Measurements from ENCODE around the gene PPP2R2D.

The PPP2R2D gene

DNA sequence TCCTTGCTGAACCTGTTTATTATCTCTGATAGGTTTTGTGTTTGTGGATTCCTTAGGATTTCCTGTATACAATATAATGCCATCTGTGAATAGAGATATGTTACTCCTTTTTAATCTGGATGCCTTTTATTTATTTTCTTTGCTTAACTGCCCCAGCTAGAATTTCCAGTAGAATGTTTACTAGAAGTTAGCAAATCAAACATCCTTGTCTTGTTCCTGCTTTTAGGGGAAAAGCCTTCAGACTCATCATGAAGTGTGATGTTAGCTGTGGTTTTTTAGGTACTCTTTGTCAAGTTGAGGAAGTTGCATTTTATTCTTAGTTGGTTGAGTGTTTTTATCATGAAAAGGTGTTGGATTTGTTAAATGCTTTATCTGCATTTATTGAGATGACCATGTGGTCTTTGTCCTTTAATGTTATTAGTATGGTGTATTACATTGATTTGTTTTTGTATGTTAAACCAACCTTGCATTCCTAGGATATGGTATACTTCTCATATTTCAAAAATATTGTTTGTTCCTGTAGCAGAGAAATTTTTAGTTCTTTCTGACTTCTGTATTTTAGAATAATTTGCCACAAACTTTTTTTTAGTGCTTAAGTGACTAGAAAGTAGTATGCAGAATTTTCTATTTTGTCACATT is 24.3 kb downstream of the PPP2R2D start:
- no peak overlapping the region for H3K4me3 Mint-ChIP-seq
- H3K27ac Mint-ChIP-seq = peak overlapping the region; percentile 35
- peaks cover 87% of the 10 kb centered on the region for H3K4me1 Mint-ChIP-seq
- no peaks in the 10 kb centered on the region for H3K27me3 Mint-ChIP-seq
- H3K36me3 Mint-ChIP-seq = peaks cover 34% of the 10 kb centered on the region
- no peaks in the 10 kb centered on the region for H3K9me3 Mint-ChIP-seq

DNA sequence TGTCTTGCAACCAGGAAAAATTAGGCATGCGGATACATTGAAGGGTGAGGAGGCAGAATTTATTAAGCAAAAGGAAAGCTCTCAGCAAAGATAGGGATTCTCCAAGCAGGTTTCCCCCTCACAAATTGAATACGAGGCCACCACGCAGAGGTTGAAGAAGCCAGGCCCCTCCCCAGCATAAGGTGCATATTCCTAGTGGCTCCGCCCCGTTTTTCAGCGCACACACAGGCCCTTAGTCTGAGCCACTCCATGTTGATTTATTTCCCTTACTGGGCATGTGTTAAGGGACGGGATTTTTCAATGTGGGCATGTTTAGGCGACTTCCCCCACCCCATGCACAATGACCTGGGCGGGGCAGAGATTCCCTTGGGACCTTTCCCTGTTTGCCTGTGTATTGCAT is 24.9 kb downstream of the PPP2R2D start:
- no peak overlapping the region for H3K4me3 Mint-ChIP-seq
- H3K27ac Mint-ChIP-seq = peak overlapping the region; percentile 12
- H3K27me3 Mint-ChIP-seq = no peaks in the 10 kb centered on the region
- H3K36me3 Mint-ChIP-seq = peaks cover 31% of the 10 kb centered on the region
- H3K9me3 Mint-ChIP-seq = no peaks in the 10 kb centered on the region
- H3K4me1 Mint-ChIP-seq = peaks cover 87% of the 10 kb centered on the region

DNA sequence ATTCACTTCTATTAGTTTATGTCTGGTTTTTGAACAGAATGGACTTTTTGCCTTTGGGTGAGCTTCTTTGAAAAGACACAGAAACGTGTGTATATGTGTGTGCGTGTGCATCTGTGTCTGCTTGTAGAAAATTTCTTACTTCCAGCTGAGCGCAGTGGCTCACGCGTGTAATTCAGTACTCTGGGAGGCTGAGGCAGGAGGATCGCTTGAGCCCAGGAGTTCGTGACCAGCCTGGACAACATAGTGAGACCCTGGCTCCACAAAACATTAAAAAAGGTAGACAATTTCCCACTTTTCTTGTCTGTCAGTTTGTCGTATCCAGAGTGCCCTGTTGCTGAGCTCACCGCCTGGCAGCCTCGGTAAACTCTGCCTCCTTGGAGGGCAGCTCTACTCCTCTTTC is 25.4 kb downstream of the PPP2R2D start:
- Mint-ChIP-seq H3K27me3 (no peaks in the 10 kb centered on the region), H3K36me3 (peaks cover 26% of the 10 kb centered on the region), H3K4me3 (no peak overlapping the region), H3K27ac (peak overlapping the region; percentile 12), H3K9me3 (no peaks in the 10 kb centered on the region), H3K4me1 (peaks cover 87% of the 10 kb centered on the region)

DNA sequence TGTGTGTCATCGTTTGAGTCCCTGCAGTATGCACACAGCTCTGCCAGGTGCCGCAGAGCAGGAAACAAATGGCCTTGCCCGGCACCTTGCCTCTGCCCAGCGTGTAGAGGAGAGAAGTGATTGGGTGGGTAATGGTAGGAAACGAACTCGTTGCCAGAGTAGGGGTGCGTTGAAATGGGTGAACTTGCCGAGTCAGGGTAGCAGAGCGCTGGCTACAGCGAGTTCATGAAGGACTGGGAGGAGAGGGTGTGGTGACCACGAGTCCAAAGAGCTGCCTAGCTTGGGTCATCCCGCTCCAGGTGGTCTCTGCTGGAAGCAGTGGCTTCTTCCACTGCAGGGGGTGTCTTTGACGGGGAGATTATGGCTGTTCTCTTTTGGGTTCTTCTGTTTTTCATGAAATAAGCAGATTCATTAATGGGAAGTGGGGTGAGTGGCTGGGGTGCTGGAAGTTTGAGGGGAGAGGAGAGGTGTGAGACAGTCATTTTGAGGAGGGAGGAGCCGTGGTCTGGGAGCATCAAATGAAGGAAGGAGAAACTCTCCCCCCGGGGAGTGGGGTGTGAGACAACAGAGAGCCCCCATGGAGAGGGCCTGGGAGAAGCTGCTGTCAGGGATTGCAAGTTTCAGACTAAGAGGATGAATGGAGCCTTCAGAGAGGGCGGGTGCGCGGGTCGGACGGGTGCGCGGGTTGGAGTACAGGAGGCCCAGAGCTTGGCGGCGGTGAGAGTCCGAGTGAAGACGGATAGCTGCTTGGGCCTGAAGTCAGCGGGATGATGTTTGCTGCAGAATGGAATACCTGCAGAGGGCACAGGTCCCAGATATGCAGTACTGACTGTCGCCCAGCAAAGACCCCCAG is 26.2 kb downstream of the PPP2R2D start:
- Mint-ChIP-seq H3K9me3 (no peaks in the 10 kb centered on the region), H3K4me1 (peaks cover 86% of the 10 kb centered on the region), H3K27ac (peak overlapping the region; percentile 41), H3K36me3 (peaks cover 23% of the 10 kb centered on the region), H3K4me3 (peak overlapping the region; percentile 53), H3K27me3 (no peaks in the 10 kb centered on the region)

DNA sequence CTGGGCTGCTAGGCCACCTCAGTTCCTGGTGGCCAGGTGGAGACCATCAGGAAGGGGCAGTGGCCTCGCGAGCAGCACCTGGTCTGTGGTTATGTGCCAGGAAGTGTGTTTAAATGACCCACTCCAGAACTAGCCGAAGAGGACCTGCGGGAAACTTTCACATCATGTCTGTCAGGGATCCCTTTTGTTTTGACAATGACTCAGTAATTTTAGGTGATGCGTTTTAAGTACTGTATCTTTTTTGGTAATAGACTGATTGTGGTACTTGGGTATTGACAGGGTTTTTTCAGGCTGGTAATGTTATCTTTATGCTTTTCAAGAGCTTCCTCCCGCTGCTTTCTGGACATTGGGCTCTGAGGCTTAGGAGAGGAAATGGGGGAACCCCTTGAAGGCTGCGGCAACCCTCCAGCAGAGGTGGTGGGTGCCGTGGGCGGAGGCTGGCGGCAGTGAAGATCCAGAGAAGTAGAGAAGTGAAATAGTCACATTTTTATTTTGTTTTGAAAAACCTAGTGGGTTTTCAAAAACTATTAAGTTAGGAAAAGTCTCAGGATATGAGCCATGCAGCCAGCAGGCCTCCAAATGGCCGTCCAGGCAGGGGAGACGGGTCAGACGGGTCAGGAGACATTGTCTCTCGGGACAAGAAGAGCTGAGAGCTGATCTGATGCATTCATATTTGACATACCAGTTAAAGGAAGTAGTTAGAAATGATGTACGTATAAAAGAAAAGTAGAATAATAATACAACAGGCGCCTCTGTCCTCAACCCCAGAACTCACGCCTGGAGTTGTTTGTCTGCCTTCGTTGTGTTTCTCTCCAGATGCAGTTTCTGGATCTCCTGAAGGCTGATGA is 27.7 kb downstream of the PPP2R2D start:
- H3K9me3 Mint-ChIP-seq = no peaks in the 10 kb centered on the region
- H3K36me3 Mint-ChIP-seq = peaks cover 18% of the 10 kb centered on the region
- H3K4me1 Mint-ChIP-seq = peaks cover 87% of the 10 kb centered on the region
- H3K27ac Mint-ChIP-seq = peak overlapping the region; percentile 96
- no peaks in the 10 kb centered on the region for H3K27me3 Mint-ChIP-seq
- H3K4me3 Mint-ChIP-seq = peak overlapping the region; percentile 79

DNA sequence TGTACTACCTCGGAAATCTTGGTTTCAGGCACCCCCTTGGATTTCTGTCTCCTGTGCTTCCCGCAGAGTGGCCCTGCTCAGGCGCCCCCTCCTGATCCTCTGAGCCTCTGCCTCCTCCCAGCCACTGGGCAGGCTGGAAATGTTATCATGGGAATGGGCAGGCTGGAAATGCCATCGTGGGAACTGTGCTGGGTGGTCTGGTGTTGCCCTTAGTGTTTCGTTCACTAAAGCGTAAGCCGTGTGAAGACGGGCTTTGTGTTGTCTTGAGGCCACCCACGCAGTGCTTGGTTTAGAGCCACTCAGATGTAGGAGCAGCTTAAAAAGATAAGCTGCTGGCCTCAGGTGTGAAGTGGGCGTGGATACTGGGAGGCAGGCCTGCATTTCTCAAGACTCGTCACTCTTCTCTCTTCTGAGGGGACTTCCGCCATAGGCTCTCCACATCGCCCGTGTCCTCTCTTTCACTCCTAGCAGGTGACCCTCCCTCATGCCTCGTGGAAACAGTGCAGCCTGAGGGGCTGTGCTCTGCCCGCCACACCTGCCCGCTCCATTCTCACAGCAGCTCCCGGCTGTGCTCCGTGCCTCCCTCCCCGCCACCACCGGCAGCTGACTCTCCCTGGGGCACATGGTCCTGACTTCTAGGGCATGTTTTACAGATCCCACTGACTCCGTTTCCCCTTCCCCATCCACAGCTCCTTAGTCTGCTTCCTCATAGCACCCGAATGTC is 28.5 kb downstream of the PPP2R2D start:
- H3K36me3 Mint-ChIP-seq = peaks cover 18% of the 10 kb centered on the region
- peak overlapping the region; percentile 96 for H3K27ac Mint-ChIP-seq
- H3K9me3 Mint-ChIP-seq = no peaks in the 10 kb centered on the region
- peak overlapping the region; percentile 79 for H3K4me3 Mint-ChIP-seq
- H3K4me1 Mint-ChIP-seq = peaks cover 91% of the 10 kb centered on the region
- no peaks in the 10 kb centered on the region for H3K27me3 Mint-ChIP-seq

DNA sequence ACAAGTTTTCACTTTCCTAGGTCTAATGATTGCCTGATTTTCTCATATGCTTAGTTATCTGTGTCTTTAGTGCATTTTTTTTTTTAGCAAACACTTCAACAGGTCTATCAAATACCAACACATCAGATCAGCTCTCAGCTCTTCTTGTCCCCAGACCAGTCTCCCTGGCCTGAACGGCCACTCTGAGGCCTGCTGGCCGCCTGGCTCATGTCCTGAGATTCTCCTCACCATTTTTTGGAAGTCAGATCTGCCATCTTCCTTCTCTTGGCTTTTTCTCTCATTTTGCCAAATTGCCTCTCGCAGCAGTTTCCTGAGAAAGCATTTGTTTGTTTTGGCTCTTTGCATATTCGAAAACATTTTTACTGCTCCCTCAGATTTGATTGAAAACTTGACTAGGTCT is 29.3 kb downstream of the PPP2R2D start:
- H3K4me3 Mint-ChIP-seq = peak overlapping the region; percentile 79

DNA sequence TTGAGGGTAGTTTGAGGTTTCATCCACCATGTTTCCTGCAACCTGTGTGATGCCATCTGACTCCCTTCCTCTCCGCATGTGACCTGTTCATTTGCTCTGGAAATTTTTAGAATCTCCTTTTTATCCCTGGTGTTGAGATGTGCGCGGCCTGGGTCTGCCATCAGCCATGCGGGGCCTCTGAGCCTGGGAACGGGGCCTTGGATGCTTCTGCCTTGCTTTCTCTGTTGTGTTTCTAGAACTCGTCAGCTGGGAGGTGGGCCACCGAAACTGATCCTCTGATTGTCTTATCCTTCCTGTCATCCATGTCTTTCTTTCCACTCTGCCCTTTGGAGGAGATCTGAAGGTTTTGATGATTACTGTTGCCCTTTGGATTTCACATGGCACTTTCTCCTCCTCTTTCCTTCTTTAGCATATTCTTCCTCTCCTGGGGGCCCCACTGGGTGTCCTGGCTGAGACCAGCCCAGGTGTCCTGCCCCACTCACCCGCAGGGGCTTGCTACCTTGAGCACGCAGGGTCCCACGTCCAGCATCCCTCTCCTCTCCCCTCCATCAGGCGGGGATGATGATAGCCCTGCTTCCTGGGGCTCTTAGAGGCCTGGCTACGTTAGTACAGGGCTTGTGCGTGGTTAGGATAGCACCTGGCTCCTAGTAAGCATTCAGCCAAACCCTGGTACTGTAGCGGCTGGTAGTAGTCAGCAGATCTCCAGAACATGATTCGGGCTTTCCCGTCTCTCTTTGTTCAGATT is 29.9 kb downstream of the PPP2R2D start:
- Mint-ChIP-seq H3K9me3 (no peaks in the 10 kb centered on the region), H3K27me3 (no peaks in the 10 kb centered on the region), H3K4me3 (peak overlapping the region; percentile 31), H3K36me3 (peaks cover 13% of the 10 kb centered on the region), H3K27ac (peak overlapping the region; percentile 91), H3K4me1 (peaks cover 93% of the 10 kb centered on the region)

More for the DNA sequence above, 29.3 kb downstream of the PPP2R2D start:
- peak overlapping the region; percentile 96 for H3K27ac Mint-ChIP-seq
- H3K36me3 Mint-ChIP-seq = peaks cover 14% of the 10 kb centered on the region
- peaks cover 96% of the 10 kb centered on the region for H3K4me1 Mint-ChIP-seq
- H3K9me3 Mint-ChIP-seq = no peaks in the 10 kb centered on the region
- no peaks in the 10 kb centered on the region for H3K27me3 Mint-ChIP-seq

DNA sequence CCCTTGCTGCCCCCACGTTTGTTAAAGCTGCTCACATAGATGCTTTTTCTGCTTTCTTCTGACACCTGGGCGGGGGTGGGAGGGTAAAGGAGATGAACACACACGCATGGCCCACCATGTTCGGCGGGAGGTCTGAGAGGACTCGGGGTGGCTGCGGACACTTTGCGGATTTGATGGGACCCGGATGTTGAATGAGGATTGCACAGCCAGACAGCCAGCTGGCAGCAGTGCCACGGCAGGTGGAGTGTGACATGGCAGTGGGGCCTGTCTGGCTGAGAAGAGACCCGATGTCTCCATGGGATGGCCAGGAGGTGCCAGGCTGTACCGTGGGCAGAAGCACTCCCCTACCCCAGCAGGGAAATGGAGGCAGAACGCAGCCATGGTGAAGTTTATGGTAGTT is 31.2 kb downstream of the PPP2R2D start:
- H3K27ac Mint-ChIP-seq = no peak overlapping the region
- H3K27me3 Mint-ChIP-seq = no peaks in the 10 kb centered on the region
- H3K4me3 Mint-ChIP-seq = no peak overlapping the region
- H3K36me3 Mint-ChIP-seq = peaks cover 8% of the 10 kb centered on the region
- H3K9me3 Mint-ChIP-seq = no peaks in the 10 kb centered on the region
- H3K4me1 Mint-ChIP-seq = peaks cover 80% of the 10 kb centered on the region

DNA sequence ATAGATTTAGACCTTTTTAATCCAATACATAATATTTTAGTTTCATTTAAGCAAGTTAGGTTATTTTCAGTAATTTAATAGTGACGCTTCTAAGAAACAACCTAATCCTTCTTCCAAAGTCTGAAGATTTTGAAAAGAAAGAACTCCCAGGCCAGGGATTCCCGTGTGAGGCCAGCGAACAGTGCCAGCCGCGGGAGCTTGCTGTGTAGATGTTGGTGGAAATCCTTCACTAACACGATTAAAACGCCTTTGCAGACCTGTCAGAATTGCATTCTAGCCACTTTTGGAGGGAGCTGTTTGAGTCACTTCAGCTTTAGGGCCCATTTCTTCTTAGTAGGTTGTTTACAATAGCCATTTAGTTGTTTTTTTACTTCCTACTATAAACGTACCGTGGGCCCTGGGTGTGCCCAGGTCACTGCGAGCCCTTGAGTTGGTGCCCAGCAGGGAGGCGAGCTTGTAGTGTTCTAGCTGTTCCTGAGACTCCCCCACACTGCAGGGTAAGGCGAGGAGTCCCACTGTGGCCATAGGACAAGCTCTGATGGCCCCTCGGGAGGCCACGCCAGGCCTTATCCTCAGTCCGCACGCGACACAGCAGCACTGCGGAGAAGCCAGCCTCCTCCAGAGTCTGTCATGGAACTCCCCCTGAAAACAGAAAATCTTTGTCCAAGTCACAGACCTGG is 32.3 kb downstream of the PPP2R2D start:
- Mint-ChIP-seq H3K27me3 (no peaks in the 10 kb centered on the region), H3K4me1 (peaks cover 69% of the 10 kb centered on the region), H3K9me3 (no peaks in the 10 kb centered on the region), H3K4me3 (no peak overlapping the region), H3K27ac (no peak overlapping the region), H3K36me3 (peaks cover 7% of the 10 kb centered on the region)

DNA sequence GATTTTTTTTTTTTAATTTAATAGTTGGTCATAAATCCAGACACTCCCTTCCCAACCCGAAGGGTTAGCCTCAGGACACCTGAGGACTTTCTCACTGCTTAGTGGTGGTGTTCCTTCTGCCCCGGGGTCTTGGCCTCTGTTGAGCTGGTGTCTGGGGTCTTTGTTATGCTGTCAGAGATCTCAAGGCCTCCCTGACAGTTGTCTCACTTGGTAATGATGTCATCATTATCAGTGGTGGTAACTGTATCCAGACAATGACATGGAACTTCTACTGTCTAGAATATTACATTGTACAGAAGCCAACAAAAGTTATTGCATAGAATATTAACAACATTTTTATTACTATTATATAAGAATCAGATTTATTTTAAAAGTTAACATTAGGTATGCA is 32.9 kb downstream of the PPP2R2D start:
- Mint-ChIP-seq H3K36me3 (peaks cover 7% of the 10 kb centered on the region), H3K27me3 (no peaks in the 10 kb centered on the region), H3K4me1 (peaks cover 63% of the 10 kb centered on the region), H3K4me3 (no peak overlapping the region), H3K27ac (no peak overlapping the region), H3K9me3 (no peaks in the 10 kb centered on the region)

DNA sequence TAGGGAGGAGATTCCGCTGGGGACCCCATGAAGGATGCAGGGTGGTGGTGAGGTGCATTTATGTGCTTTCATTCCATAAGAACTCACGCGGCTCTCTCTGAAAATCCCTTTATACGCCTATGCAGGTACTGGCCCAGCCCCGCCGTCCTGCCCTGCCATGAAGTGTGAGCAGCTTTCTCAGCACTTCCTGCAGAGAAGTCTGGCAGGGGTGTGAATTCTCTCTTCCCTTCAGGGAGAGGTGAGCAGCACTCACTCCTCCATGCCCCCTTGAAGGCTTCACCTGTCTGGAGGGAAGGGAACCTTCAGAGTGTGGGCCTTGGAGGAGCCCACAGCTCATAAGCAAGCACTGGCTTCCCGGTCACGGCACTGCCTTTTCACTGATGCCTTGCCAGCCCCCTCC is 34.0 kb downstream of the PPP2R2D start:
- Mint-ChIP-seq H3K9me3 (no peaks in the 10 kb centered on the region), H3K4me1 (peaks cover 52% of the 10 kb centered on the region), H3K4me3 (no peak overlapping the region), H3K27ac (peak overlapping the region; percentile 41), H3K36me3 (peaks cover 5% of the 10 kb centered on the region), H3K27me3 (no peaks in the 10 kb centered on the region)

DNA sequence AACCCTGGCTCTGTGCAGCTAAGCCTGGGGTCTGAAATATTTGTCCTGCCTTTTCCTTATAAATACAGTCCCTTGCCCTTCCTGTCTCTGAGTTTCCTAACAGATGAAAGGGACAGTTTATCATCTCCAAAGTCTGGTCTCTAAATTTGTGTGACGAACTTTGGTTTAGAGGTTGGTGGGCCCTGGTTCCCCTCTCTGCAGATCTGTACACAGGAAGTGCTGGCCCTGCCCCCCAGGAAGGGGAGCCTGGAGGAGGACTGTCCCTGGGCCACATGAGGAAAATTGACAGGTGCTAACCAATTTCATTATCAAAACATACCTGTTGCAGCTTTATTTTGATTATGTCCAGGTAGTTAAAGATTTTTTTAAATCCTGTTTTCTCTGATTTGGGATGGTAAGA is 34.5 kb downstream of the PPP2R2D start:
- Mint-ChIP-seq H3K4me3 (no peak overlapping the region), H3K4me1 (peaks cover 48% of the 10 kb centered on the region), H3K27me3 (no peaks in the 10 kb centered on the region), H3K27ac (peak overlapping the region; percentile 41), H3K9me3 (no peaks in the 10 kb centered on the region), H3K36me3 (peaks cover 7% of the 10 kb centered on the region)

DNA sequence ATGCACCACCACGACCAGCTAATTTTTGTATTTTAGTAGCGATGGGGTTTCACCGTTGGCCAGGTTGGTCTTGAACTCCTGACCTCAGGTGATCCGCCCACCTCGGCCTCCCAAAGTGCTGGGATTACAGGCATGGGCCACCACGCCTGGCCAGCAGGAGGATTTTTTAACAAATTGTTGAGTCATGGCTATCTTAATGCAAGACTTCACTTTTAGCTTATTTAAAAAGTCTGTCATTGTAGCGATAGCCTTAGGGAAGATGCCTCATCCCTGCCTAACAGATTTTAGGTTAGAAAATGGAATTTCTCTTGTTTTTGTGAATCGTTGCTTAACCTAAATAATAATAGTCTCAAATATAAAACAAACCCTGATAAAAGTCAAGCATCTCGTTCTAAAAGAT is 35.5 kb downstream of the PPP2R2D start:
- Mint-ChIP-seq H3K36me3 (peaks cover 11% of the 10 kb centered on the region), H3K9me3 (no peaks in the 10 kb centered on the region)

More for the DNA sequence above, 35.5 kb downstream of the PPP2R2D start:
- H3K4me1 Mint-ChIP-seq = peaks cover 37% of the 10 kb centered on the region
- H3K4me3 Mint-ChIP-seq = no peak overlapping the region
- no peak overlapping the region for H3K27ac Mint-ChIP-seq
- H3K27me3 Mint-ChIP-seq = no peaks in the 10 kb centered on the region
